Measurements from ENCODE around the gene RASL11A. TPM values are rescaled to one million over a fixed set of nuclear protein-coding genes. Genes with fewer than 3 reads are reported as not detected.

The RASL11A gene
- total RNA-seq, 1 donor from 2014 or later, result not detected

DNA sequence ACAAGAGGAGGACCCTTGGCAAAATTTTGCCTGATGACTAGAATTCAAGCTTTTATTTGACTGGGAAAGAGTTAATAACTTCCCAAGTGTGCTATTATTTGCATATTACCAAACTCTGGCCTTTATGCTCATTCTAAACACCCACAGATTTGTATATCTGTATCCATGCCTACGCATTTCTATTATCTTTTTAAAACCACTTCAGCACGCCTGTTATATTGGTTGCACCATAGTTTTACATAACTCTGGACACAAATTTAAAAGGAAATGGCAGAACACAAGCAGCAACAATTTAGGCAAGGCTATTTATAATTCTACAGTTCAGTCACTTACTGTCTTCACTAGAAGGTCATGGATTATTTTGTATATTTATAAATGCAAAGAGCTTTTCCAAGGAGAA lies 3.7 kb upstream of the RASL11A start:
- Histone ChIP-seq H3K27me3 (peaks cover 29% of the 10 kb centered on the region), H4K20me1 (ENCODE audit: low read depth) (no peaks in the 10 kb centered on the region), H3K36me3 (no peaks in the 10 kb centered on the region), H3K4me3 (no peak overlapping the region), H3K79me2 (ENCODE audit: low read depth) (no peaks in the 10 kb centered on the region), H3K9me3 (ENCODE audit: low read depth) (no peaks in the 10 kb centered on the region), H3K9ac (no peak overlapping the region), H2AFZ (replicated peaks) (no peak overlapping the region), H3K27ac (no peak overlapping the region), H3K4me2 (no peak overlapping the region), H3K4me1 (no peaks in the 10 kb centered on the region), H3F3A (ENCODE audit: low read depth) (peaks cover 15% of the 10 kb centered on the region)
- Mint-ChIP-seq H3K27me3 (ENCODE audit: insufficient read depth, low read depth) (peaks cover 10% of the 10 kb centered on the region), H3K4me1 (peaks cover 25% of the 10 kb centered on the region), H3K27ac (no peak overlapping the region), H3K9me3 (no peaks in the 10 kb centered on the region), H3K4me3 (no peak overlapping the region), H3K36me3 (peaks cover 3% of the 10 kb centered on the region)
- DNase-seq (ENCODE audit: low spot score), result no peak
- no peak for TF ChIP-seq EZH2 (IDR thresholded peaks at IDR 0.05)
- no peak for TF ChIP-seq CTCF (IDR thresholded peaks at IDR 0.05)
- TF ChIP-seq EZH2phosphoT487 (IDR thresholded peaks at IDR 0.05), result no peak

DNA sequence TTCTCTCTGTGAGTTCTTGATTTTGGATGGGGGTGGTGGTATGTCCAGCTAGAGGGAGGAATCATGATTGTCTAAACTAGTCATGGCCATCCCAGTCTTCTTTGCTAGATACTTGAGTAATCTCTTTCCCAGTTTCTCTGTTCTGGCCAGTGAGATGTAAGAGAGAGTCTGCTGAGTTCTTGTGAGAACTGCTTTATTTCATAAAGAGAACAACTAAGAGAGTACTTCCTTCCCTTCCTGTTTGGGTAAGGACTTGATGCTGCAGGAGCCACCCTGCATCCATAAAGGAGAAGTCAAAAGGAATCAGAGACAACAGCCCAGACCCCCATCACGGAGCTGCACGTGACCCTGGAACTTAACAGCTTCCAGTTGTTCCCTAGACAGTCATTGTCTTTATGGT lies 3.0 kb upstream of the RASL11A start:
- Histone ChIP-seq H3K27me3 (peaks cover 35% of the 10 kb centered on the region), H3K4me1 (no peaks in the 10 kb centered on the region), H4K20me1 (ENCODE audit: low read depth) (no peaks in the 10 kb centered on the region), H3F3A (ENCODE audit: low read depth) (peaks cover 14% of the 10 kb centered on the region), H2AFZ (replicated peaks) (no peak overlapping the region), H3K36me3 (no peaks in the 10 kb centered on the region), H3K27ac (no peak overlapping the region), H3K4me2 (no peak overlapping the region), H3K79me2 (ENCODE audit: low read depth) (no peaks in the 10 kb centered on the region), H3K9me3 (ENCODE audit: low read depth) (no peaks in the 10 kb centered on the region), H3K4me3 (no peak overlapping the region), H3K9ac (no peak overlapping the region)
- H3K36me3 Mint-ChIP-seq, result peaks cover 3% of the 10 kb centered on the region
- no peak for DNase-seq (ENCODE audit: low spot score)
- TF ChIP-seq EZH2phosphoT487 (IDR thresholded peaks at IDR 0.05) (no peak), EZH2 (IDR thresholded peaks at IDR 0.05) (no peak), CTCF (IDR thresholded peaks at IDR 0.05) (no peak)
- H3K4me3 Mint-ChIP-seq, result no peak overlapping the region
- H3K4me1 Mint-ChIP-seq, result peaks cover 25% of the 10 kb centered on the region
- no peak overlapping the region for H3K27ac Mint-ChIP-seq
- H3K9me3 Mint-ChIP-seq, result no peaks in the 10 kb centered on the region
- H3K27me3 Mint-ChIP-seq (ENCODE audit: insufficient read depth, low read depth), result peaks cover 14% of the 10 kb centered on the region

GRCh38 chr13:27269114-27269665 lies 1.4 kb upstream of the RASL11A start:
- TF ChIP-seq CTCF (IDR thresholded peaks at IDR 0.05), result no peak
- H3K27me3 Mint-ChIP-seq (ENCODE audit: insufficient read depth, low read depth), result peaks cover 14% of the 10 kb centered on the region
- peaks cover 3% of the 10 kb centered on the region for H3K36me3 Mint-ChIP-seq
- H3K4me3 ChIP-seq, result no peak overlapping the region
- no peak overlapping the region for H3K4me2 ChIP-seq
- peak overlapping the region; percentile 90 for H3K4me3 Mint-ChIP-seq
- H3K36me3 ChIP-seq, result no peaks in the 10 kb centered on the region
- H3K4me1 Mint-ChIP-seq, result peaks cover 19% of the 10 kb centered on the region
- H3K9ac ChIP-seq, result no peak overlapping the region
- no peaks in the 10 kb centered on the region for H3K4me1 ChIP-seq
- H3K27ac Mint-ChIP-seq, result no peak overlapping the region
- H3K27ac ChIP-seq, result no peak overlapping the region
- no peak overlapping the region for H2AFZ ChIP-seq (replicated peaks)
- no peaks in the 10 kb centered on the region for H3K79me2 ChIP-seq (ENCODE audit: low read depth)
- no peaks in the 10 kb centered on the region for H3K9me3 Mint-ChIP-seq
- no peaks in the 10 kb centered on the region for H3K9me3 ChIP-seq (ENCODE audit: low read depth)
- no peak for DNase-seq (ENCODE audit: low spot score)
- no peaks in the 10 kb centered on the region for H4K20me1 ChIP-seq (ENCODE audit: low read depth)
- peaks cover 14% of the 10 kb centered on the region for H3F3A ChIP-seq (ENCODE audit: low read depth)
- H3K27me3 ChIP-seq, result peaks cover 43% of the 10 kb centered on the region
